GM21576 (cell line): Measurements from ENCODE around the gene CIB1.

Experiments used
- ATAC-seq: cut with Tn5 transposase; IDR thresholded peaks from one replicate; pipeline ENCODE4 v1.9.1; 2021; ENCODE audit warnings: mild to moderate bottlenecking, moderate library complexity; ENCODE audit not compliant: unreplicated experiment

Gene CIB1

DNA sequence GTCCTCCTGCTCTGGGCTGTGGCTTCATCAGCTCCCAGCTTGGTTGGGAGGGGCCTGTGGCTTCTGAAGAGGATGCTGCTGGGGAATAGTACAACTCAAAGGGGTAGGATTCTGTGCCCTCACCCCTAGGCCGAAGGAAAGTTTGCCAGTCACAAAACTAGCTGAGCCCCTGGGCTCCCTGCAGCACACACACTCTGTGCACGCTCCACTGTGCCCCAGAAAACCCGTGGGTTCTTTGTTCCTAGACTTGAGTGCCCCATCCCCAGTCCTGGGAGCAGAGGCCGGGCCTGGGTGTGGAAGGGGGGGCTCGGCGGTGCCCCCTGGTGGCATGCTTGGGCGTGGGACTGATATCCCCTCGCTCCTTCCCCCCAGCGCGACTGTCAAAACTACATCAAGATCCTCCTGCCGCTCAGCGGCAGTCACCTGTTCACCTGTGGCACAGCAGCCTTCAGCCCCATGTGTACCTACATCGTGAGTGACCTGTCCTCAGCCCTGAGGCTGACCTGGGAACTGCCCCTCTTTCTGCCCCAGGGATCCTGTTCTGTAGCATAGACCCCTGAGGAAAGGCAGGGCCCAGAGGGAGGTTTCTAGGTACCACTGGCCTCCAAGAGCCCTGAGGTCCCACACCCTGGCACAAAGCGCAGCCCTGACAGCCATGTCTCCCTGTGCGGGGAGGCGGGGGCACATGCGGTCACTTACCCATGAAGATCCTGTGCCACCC, 14.2 kb downstream of the CIB1 start:
- no peak for ATAC-seq

DNA sequence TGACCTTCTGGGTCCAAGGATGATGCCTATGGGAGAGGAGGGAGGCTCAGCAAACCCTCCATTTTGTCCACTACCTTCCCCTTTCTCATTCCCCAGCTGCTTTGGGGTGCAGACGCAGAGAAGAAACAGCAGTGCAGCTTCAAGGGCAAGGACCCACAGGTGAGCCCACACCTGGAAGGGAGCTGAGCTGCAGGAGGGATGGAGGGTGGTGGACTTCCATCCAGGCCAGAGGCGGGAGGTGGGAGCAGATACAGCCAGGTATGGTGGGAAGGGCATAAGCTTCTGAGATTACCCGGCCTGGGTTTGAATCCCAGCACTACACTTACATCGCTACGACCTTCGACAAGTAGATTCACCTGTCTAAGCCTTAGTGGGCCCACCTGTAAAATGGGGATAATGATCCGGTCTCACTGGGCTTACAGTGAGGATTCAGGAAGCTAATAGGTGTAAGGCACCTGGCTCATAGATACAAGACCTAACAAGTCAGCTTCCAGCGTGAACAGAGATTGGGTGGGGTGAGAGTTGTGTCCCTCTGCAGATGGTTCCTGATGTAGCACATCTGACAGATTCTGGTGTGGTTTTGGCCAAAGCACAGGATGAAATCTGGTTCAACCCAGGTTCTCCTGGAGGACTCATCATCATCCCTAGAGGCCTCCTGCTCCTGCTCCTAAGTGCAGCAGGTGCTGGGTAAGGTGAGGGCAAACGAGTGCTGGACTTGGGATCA, 15.9 kb downstream of the CIB1 start:
- ATAC-seq, result no peak

DNA sequence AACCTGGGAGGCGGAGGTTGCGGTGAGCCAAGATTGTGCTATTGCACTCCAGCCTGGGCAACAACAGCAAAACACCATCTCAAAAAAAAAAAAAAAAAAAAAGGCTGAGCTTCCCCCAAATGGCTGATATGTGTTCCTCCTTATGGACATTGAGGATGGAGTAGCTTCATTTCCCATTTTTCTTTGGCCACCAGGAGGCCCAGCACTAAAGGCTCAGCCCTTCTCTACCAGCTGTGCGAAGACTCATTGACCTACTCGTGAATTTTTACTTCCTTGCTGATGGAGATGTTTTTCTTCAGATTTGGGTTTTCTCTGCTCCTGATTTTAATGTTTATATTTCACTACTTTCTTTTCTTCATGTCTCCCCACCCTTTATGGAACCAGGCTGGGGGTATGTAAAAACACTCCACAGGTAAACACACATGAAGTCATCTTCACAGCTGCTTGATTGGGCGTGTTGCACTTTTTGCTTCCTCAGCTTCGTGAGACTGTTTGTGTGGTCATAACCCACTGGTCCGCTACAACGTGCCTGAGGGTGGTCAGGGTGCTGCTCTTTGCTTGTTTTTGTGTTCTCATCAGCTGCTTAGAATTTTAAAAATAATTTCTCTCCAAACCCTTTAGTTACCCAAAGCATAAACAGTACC, 19.1 kb downstream of the CIB1 start:
- ATAC-seq, result no peak

DNA sequence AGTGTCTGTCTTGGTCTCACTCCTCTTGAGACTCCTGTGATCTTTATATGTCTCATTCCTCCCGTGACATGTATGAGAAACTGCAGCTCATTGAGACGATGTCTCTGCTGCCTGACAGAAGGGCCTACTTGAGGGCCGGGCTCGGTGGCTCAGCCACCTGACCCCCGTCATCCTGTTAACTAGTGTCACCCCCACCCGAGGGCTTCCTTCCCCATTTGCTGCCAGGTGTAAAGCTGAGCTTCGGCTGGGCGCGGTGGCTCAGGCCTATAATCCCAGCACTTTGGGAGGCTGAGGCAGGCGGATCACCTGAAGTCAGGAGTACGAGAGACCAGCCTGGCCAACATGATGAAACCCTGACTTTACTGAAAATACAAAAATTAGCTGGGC, 19.9 kb downstream of the CIB1 start:
- ATAC-seq, result no peak

DNA sequence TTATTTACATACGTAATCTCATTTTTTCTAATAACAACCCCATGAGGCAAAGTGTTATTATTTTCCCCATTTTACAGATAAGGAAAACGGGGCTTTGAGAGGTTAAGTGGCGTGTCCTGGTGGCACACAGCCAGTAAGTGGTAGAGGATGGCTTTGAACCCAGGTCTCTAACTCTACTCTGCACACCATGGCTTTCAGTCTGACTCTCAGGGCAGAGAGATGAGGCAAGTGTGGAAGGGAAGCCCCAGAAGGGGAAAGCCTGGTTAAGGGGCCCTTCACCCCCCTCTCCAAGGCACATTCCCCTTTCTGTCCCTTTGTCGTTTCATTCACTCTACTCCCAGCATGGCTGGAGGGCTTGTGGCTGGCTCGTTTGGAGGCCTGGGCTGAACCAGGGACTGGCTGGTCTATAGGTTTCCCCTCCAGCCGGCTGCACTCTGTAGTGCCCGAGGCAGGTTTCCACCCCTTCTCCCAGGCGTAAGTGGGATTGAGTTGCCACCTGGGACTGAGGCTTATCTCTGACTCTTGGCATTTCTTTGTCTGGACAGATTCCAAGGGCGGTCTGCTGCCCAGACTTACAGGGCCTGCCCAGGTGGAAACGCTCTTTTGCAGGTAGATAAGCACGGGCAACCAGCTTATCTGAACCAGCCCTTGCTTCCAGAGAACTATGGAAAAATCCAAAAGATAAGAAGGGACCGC, 20.5 kb downstream of the CIB1 start:
- ATAC-seq, result no peak

DNA sequence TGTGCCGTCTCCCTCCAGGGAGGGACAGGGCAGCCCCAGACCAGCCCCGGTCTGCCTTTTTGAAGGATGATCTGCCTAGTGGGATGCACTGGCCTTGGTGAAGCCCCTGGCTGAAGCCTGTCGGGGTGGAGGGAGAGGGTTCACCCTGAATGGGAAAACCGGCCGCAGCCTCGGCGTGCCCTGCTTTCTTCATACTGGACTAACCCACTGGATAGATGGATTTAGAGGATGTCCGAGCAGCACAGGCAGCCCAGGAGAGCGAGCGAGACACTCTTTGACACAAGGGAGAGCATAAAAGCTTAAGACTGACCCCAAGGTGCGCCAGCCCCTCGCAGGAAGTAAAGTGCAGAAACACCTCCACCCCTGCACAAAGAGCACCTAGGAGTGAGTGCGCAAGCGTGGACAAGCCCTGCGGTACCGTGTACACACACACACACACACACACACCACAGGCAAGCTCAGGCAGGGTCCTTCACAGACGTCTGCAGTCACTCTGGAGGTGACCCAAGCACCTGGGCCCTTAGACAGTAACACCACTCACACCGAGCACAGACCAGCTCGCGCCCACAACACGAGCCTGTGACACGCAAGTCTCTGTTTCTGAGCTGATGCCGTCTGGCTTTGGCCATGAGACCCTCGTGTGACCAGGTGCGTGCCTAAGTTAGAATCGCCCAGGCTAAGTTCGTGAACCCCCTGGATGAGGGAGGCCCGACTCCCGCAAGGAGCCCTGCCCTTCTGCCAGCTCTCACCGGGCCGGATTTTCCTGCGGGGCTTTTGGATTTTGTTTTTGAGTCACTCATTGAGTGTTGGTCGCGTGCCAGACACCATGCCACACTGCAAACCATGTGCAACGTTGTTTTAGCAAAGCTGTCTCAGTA, 21.3 kb downstream of the CIB1 start:
- ATAC-seq, result no peak

DNA sequence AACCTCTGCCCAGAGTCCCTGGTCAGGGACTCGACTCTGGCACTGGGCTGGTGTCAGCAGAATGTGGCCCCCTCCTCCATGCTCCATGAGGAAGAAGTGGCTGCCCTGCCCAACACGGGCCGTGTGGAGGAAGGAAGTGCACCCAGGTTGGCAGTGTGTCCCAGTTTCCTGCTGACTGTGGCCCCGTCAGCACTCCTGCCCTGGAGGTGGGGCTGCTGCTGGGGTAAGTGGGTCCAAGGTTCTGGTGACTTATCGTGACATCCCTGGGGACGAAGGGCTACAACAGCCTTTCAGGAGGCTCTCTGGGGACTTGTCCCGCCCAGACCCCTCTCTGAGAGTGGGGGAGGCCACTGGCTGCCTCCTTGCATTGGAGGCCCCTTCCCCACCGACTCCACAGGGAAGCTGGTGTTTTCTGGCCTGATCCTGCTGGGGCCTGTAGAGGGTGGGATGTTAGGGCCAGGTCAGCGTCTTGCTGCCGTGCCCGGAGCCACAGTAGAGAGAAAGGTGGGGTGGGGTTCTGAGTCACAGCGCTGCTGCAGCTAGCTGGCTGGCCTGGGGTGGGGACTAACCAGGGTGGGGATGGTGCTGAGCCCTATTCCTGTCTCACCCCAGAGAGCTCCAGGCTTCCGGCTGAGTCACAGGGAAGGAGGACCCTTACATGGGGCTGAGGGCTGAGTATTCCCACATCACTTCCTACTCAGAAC, 22.1 kb downstream of the CIB1 start:
- no peak for ATAC-seq

DNA sequence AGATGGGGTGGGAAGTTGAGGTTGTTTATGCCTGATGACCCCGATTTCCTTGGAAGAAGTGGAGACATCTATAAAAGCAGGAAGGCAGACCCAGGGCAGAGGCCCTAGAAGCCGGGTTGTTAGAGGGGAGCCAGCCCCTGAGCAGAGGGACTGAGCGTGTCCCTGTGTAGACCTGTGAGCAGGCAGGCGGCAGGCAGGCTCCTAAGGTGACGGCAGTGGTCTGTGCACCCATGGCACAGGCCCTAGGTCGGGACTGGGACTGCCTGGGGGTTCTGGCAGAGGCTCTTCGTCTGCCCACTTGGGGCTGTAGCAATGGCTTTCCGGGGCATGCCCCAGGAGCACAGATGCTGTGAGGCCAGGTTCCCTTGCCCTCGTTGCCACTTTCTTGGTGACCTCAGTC, 22.7 kb downstream of the CIB1 start:
- no peak for ATAC-seq

DNA sequence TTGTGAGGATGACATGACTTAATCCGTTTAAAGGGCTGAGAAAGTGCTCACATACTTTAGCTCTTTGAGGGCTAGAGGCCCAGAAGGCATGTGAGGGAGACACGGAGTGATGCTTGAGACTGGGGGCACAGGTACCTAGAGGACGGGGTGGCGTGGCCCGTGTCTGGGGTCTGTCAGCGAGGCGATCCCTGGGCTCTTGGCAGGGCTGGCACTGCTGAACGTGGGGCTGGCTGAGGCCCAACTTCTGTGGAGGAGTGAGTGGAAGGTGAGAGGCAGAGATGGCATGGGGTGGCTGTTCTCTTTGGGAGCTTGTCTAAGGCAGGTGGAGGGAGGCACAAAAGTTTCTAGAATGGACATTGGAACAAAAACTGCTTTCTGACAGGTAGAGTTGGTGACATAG, 23.1 kb downstream of the CIB1 start:
- no peak for ATAC-seq

DNA sequence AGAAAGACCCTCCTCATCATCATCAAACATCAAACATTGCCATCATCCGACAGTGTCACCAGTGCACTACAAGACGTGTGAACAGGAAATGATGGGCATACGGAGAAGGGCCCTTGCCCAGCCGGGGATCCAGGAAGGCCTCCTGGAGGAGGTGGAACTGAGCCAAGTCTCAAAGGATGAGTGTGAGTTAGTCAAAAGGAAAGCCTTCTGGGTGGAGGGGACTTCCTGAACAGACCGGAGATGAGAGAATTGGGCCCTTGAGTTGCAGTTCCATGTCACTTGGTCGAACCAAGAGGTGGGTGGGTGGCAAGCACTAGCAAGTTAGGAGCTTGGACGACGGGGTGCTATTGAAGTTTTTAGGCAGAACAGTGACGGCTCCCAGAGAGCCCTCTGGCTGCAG, 24.1 kb downstream of the CIB1 start:
- ATAC-seq, result no peak

DNA sequence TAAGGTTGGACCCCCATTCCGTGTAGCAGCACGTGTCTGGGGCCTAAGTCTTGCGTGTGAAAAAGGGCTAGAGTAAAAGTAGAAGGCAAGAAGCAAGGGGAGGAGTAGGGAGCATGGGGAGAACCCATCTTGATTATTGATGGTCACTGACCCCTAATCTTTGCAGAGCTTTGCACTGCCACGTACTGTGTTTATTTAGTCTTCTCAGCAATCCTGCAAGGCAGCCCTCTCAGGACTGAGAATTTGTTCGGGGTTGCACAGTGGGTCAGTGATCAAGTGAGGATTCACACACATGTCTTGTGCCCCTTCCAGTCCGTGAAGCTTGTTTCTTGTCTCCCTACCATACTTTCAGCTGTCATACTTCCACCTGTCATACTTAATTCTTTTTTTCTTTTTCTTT, 25.4 kb downstream of the CIB1 start:
- no peak for ATAC-seq

DNA sequence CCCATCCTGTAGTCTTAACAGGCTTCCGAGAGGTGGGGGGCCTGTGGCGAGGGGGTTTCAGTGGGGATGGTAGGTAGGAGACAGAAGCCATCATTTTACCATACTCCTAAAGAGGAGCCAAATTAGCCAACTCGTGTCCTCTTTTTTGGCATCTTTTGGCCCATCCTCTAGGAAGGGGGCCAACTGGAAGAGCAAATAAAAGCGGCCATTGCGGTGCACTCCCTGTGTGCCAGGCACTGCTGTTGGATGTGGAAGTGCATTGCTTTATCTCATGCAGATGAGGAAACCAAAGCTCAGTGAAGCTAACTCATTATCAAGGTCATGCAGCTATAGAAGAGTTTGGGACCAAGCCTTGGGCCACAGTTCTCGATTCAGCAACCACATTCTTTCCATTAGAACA, 26.5 kb downstream of the CIB1 start:
- ATAC-seq, result no peak

DNA sequence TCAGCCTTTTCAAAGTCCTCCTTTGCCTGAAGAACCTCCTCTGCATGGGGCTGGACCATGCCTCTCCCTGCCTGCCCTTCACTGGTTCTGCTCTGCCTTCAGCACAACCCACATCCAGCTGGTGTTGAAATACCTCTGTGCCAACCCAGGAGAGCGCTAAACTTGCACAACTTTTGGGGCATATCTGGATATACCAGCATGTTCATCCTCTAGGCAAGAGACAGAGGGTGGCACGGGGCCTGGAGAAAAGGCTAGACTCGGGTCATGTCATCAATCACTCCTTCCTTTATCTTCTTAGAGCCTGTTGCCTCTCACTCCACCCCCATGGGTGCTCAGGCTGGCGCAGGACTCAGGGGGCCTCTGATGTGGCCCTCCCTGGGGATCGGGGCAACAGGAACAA, 27.9 kb downstream of the CIB1 start:
- no peak for ATAC-seq

DNA sequence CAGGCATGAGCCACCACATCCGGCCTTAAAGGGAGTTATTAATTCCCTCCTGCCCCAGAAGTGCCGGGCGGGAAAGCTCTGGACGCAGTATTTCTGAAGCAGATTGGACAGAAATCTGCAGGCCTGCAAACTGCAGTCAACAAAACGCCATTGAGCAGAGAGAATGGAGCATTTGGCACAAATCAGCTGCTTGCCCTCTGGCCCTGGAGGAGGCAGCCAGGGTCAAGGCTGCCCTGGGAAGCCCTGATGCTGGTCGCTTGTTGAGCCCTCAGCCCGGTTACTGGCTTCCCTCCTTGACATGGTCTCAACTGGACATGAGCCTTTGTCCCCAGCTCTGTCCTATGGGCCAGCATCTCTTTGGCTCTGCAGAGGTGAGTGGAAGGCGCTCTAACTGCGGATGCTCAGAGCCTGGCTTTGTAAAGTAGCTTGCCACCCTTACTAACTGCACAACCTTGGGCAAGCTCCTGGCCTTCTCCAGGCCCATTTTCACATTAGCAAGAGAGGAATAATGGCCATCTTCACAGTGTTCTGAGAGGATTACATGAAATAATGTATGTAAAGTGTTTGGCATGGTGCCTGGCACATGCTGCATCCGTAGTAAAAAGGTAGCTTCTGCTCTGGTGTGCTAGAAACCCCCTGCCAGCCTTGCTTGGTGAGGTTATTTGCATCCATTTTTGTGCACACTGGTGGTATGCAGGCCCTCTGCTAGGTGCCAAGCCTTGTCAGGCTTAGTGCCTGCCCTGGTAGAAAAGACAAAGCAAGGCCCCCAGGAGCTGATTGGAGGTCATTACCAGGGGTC, 28.5 kb downstream of the CIB1 start:
- no peak for ATAC-seq

DNA sequence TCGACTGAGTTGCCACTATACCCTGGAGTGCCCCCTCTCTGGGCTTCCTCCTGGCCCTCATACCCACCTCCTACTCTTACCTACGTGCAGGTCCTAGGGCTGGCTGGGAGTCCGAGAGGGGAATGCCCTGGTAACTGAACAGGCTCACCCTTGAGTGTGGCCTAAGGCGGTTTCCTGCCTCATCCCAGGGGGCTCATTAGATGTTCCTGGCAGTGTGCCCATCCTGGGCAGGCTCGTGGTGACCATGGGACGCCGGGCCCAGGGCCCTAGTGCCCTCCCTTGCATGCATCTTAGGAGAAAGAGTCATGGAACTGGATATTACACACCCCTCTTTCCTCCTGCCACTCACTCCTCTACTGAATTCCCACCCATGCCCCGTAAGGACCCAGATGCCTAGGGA, 29.8 kb downstream of the CIB1 start:
- ATAC-seq, result no peak

DNA sequence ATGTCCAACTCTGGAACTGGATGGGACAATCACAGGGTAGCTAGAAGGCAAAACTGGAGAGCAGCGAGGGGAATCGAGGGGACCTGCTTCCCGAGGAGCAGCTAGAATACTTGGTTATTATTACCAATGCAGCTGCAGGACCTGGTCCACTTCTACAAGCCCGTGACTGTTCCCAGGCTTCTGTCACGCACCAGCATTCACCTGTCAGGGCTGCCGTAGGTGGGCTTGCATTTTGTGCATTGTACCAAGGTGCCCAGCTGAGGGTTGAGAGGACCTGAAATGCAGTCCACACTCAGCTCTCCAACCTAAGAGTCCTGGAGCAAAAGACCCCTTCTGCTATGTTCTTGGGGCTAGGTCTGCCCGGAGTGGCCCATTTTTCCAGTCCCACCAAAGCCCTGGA, 30.3 kb downstream of the CIB1 start:
- ATAC-seq, result no peak

DNA sequence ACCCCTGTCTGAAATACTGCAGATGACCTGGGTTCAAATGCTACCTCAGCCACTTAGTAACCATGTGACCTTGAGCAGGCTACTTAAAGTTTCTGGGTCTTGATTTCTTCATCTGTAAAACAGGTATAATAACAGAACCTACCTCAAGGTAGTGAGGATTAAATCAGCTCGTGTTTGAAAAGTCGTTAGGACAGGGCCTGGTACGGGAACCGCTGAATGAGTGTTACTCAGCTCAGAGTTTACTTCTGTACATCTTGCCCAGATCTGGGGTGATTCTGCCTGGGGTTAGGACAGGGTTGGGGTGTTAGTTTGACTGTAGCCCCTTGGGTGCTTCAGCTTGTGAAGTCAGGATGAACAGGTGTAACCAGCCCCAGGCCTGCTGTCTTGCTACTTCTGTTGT, 30.8 kb downstream of the CIB1 start:
- no peak for ATAC-seq

DNA sequence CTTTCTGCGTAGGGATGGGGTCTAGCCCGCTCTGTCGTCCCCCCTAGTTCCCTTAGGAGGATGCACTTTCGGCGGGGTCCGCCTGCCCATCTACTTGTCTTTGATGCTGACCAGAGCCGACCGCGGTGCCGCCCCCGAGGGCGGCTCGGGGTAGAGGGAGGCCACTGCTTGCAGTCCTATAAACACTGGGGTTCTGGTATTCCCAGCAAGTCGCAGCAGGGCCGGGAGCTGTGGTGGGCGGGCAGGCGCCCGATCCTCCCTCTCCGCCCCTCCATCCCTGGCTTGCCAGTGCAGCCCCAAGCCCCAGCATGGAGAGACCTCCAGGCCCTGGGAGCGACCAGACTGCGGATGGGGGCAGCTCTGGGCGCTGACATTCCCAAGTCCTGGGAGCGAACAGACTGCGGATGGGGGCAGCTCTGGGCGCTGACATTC, 31.8 kb downstream of the CIB1 start:
- no peak for ATAC-seq
